ENCODE measurements around the gene SLC9A2. TPM values are rescaled to one million over a fixed set of nuclear protein-coding genes. Genes with fewer than 3 reads are reported as not detected.

SLC9A2 gene
- total and polyA plus RNA-seq, 2 of the 13 experiments (the other 11 are each of a cell fraction or from before 2014, with no cell fraction given) = 0.02 TPM; not detected in 1

DNA sequence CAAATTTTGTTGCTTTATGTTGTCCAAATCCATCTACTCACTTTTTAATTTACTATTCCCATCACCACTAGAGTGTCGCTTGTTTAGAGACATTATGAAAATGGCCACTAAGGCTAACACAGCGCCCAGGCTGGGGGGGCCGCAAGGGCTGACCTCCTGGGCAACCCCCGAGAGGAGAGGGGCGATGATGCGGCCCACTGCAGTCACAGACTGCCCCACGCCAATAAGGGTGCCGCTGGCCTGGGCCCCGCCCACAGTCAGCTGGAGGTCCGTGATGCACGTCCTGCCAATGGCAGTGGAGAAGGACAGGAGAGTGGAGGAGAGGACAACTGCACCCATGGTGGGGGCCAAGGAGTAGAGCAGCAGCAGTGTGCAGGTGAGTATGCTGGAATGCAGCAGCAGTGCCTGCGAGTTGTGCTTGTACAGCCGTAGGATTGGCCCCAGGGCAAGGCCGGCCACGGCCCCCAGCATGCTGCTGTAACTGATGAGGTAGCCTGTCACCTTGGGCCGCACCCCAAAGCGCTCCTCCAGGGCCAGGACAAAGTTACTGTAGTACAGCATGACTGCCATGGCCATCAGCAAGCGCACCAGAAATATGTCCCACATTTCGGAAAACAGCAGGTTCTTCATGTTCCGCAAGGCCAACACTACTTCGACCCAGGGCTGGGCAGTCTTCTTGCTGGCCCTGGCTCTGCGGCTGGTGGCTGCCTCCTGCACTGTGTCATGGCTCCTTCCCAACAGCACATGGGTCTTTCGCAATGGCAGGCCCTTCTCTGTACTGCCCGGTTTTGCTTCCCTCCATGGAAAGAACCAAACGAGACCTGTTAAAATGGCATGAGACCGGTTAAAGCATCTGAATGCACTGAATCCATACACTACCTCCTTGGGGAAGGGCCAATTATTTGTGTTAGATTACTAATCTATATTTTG lies 99.3 kb downstream of the SLC9A2 start (continued):
- TF ChIP-seq KLF15 (CRISPR knock-in tag; IDR thresholded peaks at IDR 0.05; ENCODE audit: borderline replicate concordance) (no peak), ZBTB38 (CRISPR knock-in tag; IDR thresholded peaks at IDR 0.05) (no peak), MED13 (CRISPR knock-in tag; IDR thresholded peaks at IDR 0.05) (no peak), CREM (IDR thresholded peaks at IDR 0.05) (no peak), CREM (CRISPR knock-in tag; IDR thresholded peaks at IDR 0.05) (no peak), ZNF883 (CRISPR knock-in tag; IDR thresholded peaks at IDR 0.05; ENCODE audit: not compliant biosample characterization) (no peak), PHB2 (IDR thresholded peaks at IDR 0.05; ENCODE audit: partially characterized antibody) (no peak), ZNF629 (CRISPR knock-in tag; conservative IDR thresholded peaks at IDR 0.05) (no peak), ZNF331 (CRISPR knock-in tag; IDR thresholded peaks at IDR 0.05) (no peak), ZBTB1 (CRISPR knock-in tag; IDR thresholded peaks at IDR 0.05; ENCODE audit: borderline replicate concordance) (no peak), SNRNP70 (IDR thresholded peaks at IDR 0.05; ENCODE audit: low read depth, low read length) (no peak), NKX3-1 (CRISPR knock-in tag; IDR thresholded peaks at IDR 0.05) (no peak), STAT5B (CRISPR knock-in tag; IDR thresholded peaks at IDR 0.05) (no peak), GRHL1 (CRISPR knock-in tag; conservative IDR thresholded peaks at IDR 0.05) (no peak), XRCC5 (optimal IDR thresholded peaks at IDR 0.05; ENCODE audit: low read length) (no peak), NRL (CRISPR knock-in tag; IDR thresholded peaks at IDR 0.05; ENCODE audit: borderline replicate concordance) (0 out of 2 replicates have a peak, but pooled peaks have one; percentile 46), FOXO4 (CRISPR knock-in tag; conservative IDR thresholded peaks at IDR 0.05) (no peak), ZBTB2 (CRISPR knock-in tag; IDR thresholded peaks at IDR 0.05; ENCODE audit: low read depth) (no peak)

Measured in HepG2 (cell line).